ENCODE measurements around the gene LSAMP.

Gene LSAMP

GRCh38 chr3:116140100-116140689, 305.1 kb downstream of the LSAMP start:
- FAIRE-seq (peak; percentile 31), DNase-seq (ENCODE audit: extremely low spot score, insufficient read length, low read depth) (peak; percentile 2)

- no peak for DNase-seq (ENCODE audit: extremely low spot score, insufficient read length, low read depth)
These were observed 305.6 kb downstream of the LSAMP start for GRCh38 chr3:116139641-116140040.

GRCh38 chr3:116135457-116136085, 309.7 kb downstream of the LSAMP start:
- no peak for DNase-seq (ENCODE audit: extremely low spot score, insufficient read length, low read depth)

More at GRCh38 chr3:116139641-116140040, 305.6 kb downstream of the LSAMP start:
- FAIRE-seq, result no peak

GRCh38 chr3:116129187-116129946, 315.9 kb downstream of the LSAMP start:
- FAIRE-seq, result no peak
- no peak for DNase-seq (ENCODE audit: extremely low spot score, insufficient read length, low read depth)

More at GRCh38 chr3:116135457-116136085, 309.7 kb downstream of the LSAMP start:
- FAIRE-seq, result no peak

- DNase-seq (ENCODE audit: extremely low spot score, insufficient read length, low read depth), result no peak
- FAIRE-seq, result no peak
These were observed 317.8 kb downstream of the LSAMP start for GRCh38 chr3:116127464-116127863.

- FAIRE-seq, result no peak
- no peak for DNase-seq (ENCODE audit: extremely low spot score, insufficient read length, low read depth)
These were observed 321.1 kb downstream of the LSAMP start for GRCh38 chr3:116124166-116124565.

- DNase-seq (ENCODE audit: extremely low spot score, insufficient read length, low read depth) (no peak), FAIRE-seq (no peak)
These were observed 326.7 kb downstream of the LSAMP start for GRCh38 chr3:116118475-116119169.

GRCh38 chr3:116114586-116114985, 330.7 kb downstream of the LSAMP start:
- no peak for DNase-seq (ENCODE audit: extremely low spot score, insufficient read length, low read depth)
- FAIRE-seq, result no peak

GRCh38 chr3:116112696-116113095, 332.6 kb downstream of the LSAMP start:
- no peak for DNase-seq (ENCODE audit: extremely low spot score, insufficient read length, low read depth)
- no peak for FAIRE-seq

GRCh38 chr3:116111765-116112164, 333.5 kb downstream of the LSAMP start:
- DNase-seq (ENCODE audit: extremely low spot score, insufficient read length, low read depth), result no peak
- FAIRE-seq, result no peak

- FAIRE-seq, result no peak
- no peak for DNase-seq (ENCODE audit: extremely low spot score, insufficient read length, low read depth)
These were observed 341.3 kb downstream of the LSAMP start for GRCh38 chr3:116103868-116104530.

GRCh38 chr3:116102037-116102436, 343.2 kb downstream of the LSAMP start:
- FAIRE-seq, result no peak

GRCh38 chr3:116097226-116097625, 348.1 kb downstream of the LSAMP start:
- no peak for DNase-seq (ENCODE audit: extremely low spot score, insufficient read length, low read depth)
- no peak for FAIRE-seq

More at GRCh38 chr3:116102037-116102436, 343.2 kb downstream of the LSAMP start:
- DNase-seq (ENCODE audit: extremely low spot score, insufficient read length, low read depth), result no peak

- FAIRE-seq (no peak), DNase-seq (ENCODE audit: extremely low spot score, insufficient read length, low read depth) (no peak)
These were observed 348.7 kb downstream of the LSAMP start for GRCh38 chr3:116096631-116097030.

GRCh38 chr3:116093374-116093773, 351.9 kb downstream of the LSAMP start:
- FAIRE-seq, result peak; percentile 12
- no peak for DNase-seq (ENCODE audit: extremely low spot score, insufficient read length, low read depth)

- DNase-seq (ENCODE audit: extremely low spot score, insufficient read length, low read depth) (no peak), FAIRE-seq (no peak)
These were observed 357.9 kb downstream of the LSAMP start for GRCh38 chr3:116087426-116087825.

- FAIRE-seq (no peak), DNase-seq (ENCODE audit: extremely low spot score, insufficient read length, low read depth) (no peak)
These were observed 360.1 kb downstream of the LSAMP start for GRCh38 chr3:116084999-116085791.

GRCh38 chr3:116083683-116084082, 361.6 kb downstream of the LSAMP start:
- no peak for FAIRE-seq
- DNase-seq (ENCODE audit: extremely low spot score, insufficient read length, low read depth), result no peak

GRCh38 chr3:116078561-116078960, 366.7 kb downstream of the LSAMP start:
- no peak for FAIRE-seq
- no peak for DNase-seq (ENCODE audit: extremely low spot score, insufficient read length, low read depth)
